ENCODE data around the gene ARMC5. TPM values are rescaled to one million over a fixed set of nuclear protein-coding genes. Genes with fewer than 3 reads are reported as not detected.

ARMC5 gene
- polyA plus RNA-seq, 1 experiment: 6.4 TPM

- no peak for TF ChIP-seq CTCF (IDR thresholded peaks at IDR 0.05; ENCODE audit: insufficient read depth, low read depth, low read length)
- ChIA-PET POLR2A (interaction anchor here (0.6 to 0.9 kb wide), 3 partner anchors 22 to 273 kb away, joined by 3 to 9 read pairs (median 7); no protein-coding TSS in a partner anchor), CTCF (interaction anchor here (0.8 to 3.1 kb wide), 5 partner anchors 10 to 416 kb away, joined by 4 to 37 read pairs (median 4); partner anchors contain the start of genes PYDC1 and ZNF843)
- no peak overlapping the region for H3K4me3 ChIP-seq (ENCODE audit: low read depth, low read length)
- no peaks in the 10 kb centered on the region for H3K27me3 ChIP-seq (ENCODE audit: control insufficient read depth, insufficient read depth, low read length)
- H3K36me3 ChIP-seq (ENCODE audit: control insufficient read depth, insufficient read depth, low read length): no peaks in the 10 kb centered on the region; the same call in 1 of the 2 replicates
- peak; percentile 77 for DNase-seq (ENCODE audit: low read depth)
Observed at GRCh38 chr16:31452631-31453106, 6.6 kb upstream of the ARMC5 start.

GRCh38 chr16:31453255-31454204, 5.8 kb upstream of the ARMC5 start:
- no peak for DNase-seq (ENCODE audit: low read depth)
- TF ChIP-seq CTCF (IDR thresholded peaks at IDR 0.05; ENCODE audit: insufficient read depth, low read depth, low read length): no peak
- Histone ChIP-seq H3K36me3 (ENCODE audit: control insufficient read depth, insufficient read depth, low read length) (no peaks in the 10 kb centered on the region; the same call in 1 of the 2 replicates), H3K27me3 (ENCODE audit: control insufficient read depth, insufficient read depth, low read length) (no peaks in the 10 kb centered on the region), H3K4me3 (ENCODE audit: low read depth, low read length) (no peak overlapping the region)
- CTCF ChIA-PET: interaction anchor here (1.0 to 3.1 kb wide), 5 partner anchors 11 to 415 kb away, joined by 3 to 37 read pairs (median 4); partner anchors contain the start of gene ZNF843
- POLR2A ChIA-PET: interaction anchor here (0.7 to 0.9 kb wide), 2 partner anchors 21 to 274 kb away, joined by 3 to 9 read pairs; no protein-coding TSS in a partner anchor

GRCh38 chr16:31455601-31456314, 3.5 kb upstream of the ARMC5 start:
- ChIA-PET POLR2A (no interaction called here), CTCF (interaction anchor here (0.6 to 1.5 kb wide), 2 partner anchors 24 to 503 kb away, joined by 3 read pairs; no protein-coding TSS in a partner anchor)
- no peak for DNase-seq (ENCODE audit: low read depth)
- H3K4me3 ChIP-seq (ENCODE audit: low read depth, low read length): no peak overlapping the region
- TF ChIP-seq CTCF (IDR thresholded peaks at IDR 0.05; ENCODE audit: insufficient read depth, low read depth, low read length): peak; percentile 44
- H3K27me3 ChIP-seq (ENCODE audit: control insufficient read depth, insufficient read depth, low read length): no peaks in the 10 kb centered on the region
- H3K36me3 ChIP-seq (ENCODE audit: control insufficient read depth, insufficient read depth, low read length): no peaks in the 10 kb centered on the region; the same call in 1 of the 2 replicates

- CTCF ChIA-PET: interaction anchor here (1.3 to 1.5 kb wide), 2 partner anchors 23 to 412 kb away, joined by 3 read pairs; no protein-coding TSS in a partner anchor
- no peak for DNase-seq (ENCODE audit: low read depth)
- no peak for TF ChIP-seq CTCF (IDR thresholded peaks at IDR 0.05; ENCODE audit: insufficient read depth, low read depth, low read length)
- Histone ChIP-seq H3K27me3 (ENCODE audit: control insufficient read depth, insufficient read depth, low read length) (no peaks in the 10 kb centered on the region), H3K4me3 (ENCODE audit: low read depth, low read length) (no peak overlapping the region), H3K36me3 (ENCODE audit: control insufficient read depth, insufficient read depth, low read length) (peaks cover 3% of the 10 kb centered on the region)
- POLR2A ChIA-PET: no interaction called here
Observed at GRCh38 chr16:31456988-31457360, 2.3 kb upstream of the ARMC5 start.

Measured in BJ (cell line).